RPMI8226 (cell line): ENCODE measurements around the gene MMUT.
"Not testable (repeated sequence)": the region's sequence is repeated elsewhere in the genome, so short reads cannot be mapped to it uniquely, and the experiment has no call there.

Experiments
- DNase-seq: peaks from one replicate; pipeline ENCODE4 v3.0.0-alpha.2; 2015

Gene MMUT

GRCh38 chr6:49416195-49416594 lies 46.9 kb downstream of the MMUT start:
- no peak for DNase-seq

DNA sequence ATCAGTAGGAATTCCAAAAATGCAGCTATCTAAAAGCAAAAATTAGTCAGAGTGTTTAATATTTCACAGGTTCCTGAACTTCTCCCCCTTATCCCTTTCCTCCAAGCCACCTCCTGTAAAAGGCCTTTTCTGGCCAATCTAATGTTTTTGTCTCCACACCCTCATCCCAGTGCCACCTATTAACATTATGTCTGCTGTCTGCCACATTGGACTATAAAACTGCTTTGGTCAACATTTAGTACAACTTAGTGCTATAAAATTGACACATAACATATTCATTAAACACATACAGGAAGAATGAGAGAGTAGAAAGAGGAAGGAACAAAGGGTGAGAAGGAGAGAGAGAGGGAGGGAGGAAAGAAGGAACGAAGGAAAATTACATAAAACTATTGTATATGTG lies 47.7 kb downstream of the MMUT start:
- no peak for DNase-seq

DNA sequence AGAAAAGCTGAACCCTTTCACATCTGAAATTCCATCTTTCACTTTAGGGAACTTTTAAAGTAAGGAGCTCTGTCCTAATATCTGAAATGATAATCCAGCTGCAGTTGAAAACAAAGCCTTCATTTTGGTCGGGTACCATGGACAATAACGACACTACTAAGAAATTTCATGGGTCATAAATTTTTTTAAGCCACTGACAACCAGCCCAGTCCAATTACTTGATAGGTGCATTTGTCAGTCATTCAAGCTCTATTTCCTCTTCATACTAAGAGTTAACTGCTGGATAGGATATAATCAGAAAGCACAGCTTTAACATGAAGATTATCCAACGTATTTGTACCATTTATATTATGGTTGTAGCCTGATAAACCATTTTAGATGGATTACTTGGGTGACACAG lies 52.5 kb downstream of the MMUT start:
- no peak for DNase-seq

DNA sequence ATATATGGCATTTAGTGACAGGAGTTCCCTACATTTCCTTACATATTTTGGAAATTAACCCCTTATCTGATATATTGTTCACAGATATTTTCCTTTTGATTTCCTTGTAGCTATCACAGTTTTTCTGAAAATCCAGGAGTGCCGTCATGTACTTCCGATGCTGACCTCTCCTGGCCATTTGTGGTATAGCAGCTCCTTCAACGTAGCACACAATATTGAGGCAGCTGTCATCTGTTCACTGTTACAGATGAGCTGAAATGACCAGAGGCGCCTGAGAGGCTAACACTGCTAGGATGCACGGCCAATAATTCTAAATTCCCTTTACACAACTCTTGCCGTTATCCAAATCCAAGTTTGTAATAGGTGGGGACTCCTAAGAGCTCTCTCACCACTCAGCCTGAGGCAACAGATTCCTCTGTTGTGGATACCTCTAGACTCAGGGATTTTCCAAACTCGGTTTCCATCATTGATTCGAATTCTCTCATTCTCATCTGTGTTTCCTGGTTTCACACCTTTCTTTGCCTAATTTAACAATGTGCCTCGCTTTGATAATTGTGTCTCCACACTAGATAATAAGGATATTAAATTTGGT lies 53.0 kb downstream of the MMUT start:
- DNase-seq = peak; percentile 71

DNA sequence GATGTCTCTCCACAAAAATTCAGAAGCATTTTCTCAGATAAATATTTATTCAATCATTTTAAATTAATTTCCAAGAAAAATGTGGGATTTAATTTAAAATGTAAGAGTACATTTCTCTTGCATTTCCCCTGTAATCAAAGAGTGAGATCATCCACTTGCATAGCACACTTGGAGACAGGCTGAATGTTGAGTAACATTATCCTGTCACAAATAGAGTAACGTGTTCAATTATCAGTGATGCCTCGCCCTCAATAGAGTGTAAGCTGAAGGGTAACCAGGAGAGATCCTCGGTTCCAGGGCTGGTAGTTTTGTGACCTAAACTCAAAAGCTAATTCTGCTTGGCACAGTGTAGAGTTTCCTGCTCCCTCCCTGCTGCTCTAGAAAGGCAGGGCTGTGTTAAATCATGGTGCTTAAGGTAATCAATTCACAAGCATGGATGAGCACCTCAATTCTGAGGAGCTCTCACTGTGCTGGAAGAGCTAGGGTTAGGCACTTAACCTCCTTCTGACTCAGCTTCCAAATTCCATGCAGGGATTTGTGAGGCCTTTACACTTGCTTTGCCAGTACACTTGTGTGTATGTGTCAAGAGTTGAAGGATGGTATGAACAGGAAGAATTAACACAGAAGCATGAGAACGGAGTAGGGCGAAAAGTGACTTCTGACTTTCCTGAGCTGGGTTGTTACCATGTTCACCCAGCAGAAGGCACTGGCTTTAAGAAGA lies 56.6 kb downstream of the MMUT start:
- DNase-seq = no peak

DNA sequence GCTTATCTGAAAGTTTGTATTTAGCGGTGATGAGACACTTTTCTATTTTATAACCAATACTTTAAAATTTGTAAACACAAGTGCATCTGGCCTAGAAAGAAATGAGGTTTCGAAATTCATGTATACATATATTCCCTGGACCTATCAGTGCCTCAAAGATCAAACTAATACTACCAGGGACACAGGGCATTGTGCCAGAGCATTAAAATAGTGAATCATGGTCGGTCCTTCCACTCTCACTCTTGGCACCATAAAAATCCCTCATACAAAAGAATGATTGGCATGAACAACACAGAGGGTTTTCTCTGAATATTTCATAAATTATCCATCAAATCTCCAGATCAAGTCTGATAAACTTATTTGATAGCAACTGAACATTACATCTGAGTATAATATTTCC lies 62.0 kb downstream of the MMUT start:
- no peak for DNase-seq

DNA sequence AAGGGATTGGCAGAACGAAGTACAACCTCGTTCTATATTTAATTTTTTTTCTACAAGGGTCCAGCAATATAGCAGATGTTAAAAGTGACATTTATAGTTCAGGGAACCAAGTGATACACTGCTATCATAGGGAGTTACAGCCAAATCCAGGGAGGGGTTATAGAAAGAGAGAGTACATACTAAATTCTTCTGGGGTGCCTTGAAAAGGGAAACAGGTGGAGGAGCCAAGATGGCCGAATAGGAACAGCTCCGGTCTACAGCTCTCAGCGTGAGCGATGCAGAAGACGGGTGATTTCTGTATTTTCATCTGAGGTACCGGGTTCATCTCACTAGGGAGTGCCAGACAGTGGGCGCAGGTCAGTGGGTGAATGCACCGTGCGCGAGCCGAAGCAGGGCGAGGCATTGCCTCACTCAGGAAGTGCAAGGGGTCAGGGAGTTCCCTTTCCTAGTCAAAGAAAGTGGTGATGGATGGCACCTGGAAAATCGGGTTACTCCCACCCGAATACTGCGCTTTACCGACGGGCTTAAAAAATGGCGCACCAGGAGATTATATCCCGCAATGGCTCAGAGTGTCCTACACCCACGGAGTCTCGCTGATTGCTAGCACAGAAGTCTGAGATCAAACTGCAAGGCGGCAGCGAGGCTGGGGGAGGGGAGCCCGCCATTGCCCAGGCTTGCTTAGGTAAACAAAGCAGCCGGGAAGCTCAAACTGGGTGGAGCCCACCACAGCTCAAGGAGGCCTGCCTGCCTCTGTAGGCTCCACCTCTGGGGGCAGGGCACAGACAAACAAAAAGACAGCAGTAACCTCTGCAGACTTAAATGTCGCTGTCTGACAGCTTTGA lies 76.2 kb downstream of the MMUT start:
- not testable (repeated sequence) for DNase-seq

GRCh38 chr6:49384904-49385303 lies 78.1 kb downstream of the MMUT start:
- no peak for DNase-seq
